DMS153 treated with DMSO at 0.1 percent for 48 hours (cell line): ENCODE results near the gene BCL2L11.
A peak's percentile ranks its signal among the peaks of the same experiment; 100 is the strongest.

ENCODE experiments used
- DNase-seq: peaks from one replicate; lab custom pipeline; 2025; ENCODE audit not compliant: unreplicated experiment; lab: John Stamatoyannopoulos, UW

Gene BCL2L11

DNA sequence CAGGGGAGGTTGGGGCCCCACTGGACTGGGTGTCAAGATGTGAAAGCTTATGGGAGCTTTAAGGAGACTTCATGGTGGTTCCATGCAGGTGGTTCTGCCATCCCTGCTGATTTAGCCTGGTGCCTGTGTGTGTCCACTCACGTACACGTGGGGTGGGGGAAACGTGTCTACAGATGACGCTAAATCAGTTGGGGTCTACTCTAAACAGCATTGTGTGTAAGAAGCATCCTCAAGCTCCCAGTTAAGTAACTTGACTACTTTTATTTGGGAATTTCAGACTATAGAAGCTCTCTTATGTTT is 47.1 kb downstream of the BCL2L11 start:
- DNase-seq, result no peak

DNA sequence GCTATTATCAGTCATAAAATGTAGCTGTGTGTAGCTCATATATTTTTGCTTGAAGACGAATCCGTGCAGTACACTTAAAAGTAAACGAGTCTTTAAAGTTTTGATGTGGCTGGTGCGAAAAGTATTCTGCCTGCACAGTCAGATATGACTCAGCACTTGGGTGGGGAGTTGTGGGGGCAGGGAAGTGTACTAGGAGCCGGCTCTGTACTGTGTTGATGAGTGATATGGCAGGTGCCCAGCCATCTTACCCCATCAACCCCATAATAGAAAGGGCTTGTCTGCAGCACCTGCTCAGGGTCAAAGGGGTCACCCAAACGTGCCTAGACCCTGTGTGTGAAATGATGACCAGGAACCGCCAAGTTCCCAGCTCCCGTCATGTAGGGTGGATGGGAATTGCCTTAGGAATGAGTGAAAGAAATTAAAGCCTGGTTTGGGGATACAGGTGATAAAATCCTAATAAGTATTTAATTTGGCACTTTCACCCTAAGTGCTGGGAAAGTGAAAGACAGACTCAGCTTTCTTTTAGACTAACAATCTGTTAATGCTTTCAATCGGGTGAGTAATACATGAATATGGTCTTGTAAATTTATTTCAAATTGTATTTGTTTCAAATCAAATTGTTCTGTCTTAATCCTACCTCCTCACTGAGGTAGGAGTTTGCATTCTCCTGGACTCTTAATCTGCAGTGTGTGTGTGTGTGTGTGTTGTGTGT is 48.0 kb downstream of the BCL2L11 start:
- no peak for DNase-seq

DNA sequence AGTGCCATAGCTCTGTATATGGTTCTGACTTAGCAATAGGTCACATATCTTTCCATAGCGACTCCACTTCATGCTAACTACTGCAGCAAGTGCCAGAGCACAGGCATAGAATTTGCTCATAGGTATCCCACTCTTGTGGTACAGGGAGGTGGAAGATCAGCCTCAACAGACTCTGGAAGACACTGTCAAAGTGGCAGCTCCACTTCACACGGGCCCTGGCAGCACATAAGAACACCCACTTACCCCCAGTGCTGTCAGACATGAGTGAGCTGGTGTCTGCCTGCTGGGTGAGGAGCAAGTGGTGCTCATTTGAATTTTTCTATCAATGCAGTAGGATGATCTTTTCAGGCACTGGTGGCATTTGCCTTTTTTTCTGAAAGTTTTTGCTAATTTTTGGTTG is 48.6 kb downstream of the BCL2L11 start:
- no peak for DNase-seq

DNA sequence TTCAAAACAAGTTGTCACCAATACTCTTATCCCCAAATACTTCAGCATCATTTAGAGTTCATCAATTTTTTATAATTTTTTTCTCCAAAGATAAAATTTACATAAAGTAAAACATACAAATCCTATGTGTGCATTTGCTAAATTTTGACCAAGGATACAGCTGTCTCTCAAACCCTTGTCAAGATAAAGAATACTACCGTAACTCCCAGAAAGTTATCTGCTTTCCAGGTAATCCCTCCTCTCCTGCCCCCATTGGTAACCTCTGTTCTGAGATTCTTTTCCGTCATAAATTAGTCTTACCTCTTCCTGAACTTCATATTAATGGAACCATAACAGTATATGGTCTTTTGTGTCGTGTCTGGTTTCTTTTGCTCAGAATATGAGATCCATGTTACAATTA is 49.2 kb downstream of the BCL2L11 start:
- no peak for DNase-seq

DNA sequence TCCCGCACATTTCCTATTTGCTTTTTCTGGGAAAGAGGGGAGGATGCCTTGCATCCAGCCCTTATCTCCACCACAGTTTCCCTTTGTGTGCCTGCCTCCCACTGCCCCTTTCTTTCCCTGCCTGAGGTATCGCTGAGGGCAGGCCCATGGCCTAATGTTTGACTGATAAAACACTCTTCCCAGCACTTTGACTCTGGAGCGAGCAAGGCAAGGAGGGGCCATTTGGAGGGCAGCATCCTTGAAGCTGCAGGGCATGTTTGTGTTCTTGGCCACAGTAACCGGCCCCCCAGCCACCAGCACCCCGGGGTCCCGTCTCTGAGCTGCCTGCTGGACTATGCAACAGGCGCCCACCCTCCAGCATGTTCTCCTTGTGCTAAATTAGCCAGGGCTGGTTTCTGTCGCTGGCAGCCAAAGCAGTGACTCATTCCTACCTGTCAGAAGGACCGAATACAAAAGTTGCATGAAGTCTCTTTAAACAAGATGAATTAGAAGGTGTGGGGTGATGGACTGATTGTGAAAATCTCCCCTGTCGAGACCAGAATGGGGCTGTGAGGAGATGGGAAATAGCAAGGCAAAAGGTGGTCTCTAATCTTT is 50.7 kb downstream of the BCL2L11 start:
- DNase-seq, result no peak

DNA sequence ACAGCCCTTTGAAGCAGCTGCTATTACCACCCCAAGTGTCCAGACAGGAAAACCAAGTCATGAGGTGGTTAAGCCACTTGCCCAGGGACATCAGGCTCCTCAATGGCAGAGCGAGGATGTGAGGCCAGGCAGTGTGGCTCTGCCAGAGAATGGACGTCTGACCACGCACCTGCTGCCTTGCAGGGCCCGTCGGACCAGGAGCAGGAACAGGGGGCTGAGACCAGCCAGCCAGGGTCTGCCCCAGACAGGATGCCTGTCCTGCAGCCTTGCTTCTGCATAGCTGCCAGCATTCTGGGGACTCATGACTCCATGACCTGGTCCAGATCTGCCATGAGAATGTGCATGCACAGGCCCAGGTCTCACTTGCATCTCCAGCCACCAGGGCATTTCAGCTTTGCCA is 52.0 kb downstream of the BCL2L11 start:
- no peak for DNase-seq

DNA sequence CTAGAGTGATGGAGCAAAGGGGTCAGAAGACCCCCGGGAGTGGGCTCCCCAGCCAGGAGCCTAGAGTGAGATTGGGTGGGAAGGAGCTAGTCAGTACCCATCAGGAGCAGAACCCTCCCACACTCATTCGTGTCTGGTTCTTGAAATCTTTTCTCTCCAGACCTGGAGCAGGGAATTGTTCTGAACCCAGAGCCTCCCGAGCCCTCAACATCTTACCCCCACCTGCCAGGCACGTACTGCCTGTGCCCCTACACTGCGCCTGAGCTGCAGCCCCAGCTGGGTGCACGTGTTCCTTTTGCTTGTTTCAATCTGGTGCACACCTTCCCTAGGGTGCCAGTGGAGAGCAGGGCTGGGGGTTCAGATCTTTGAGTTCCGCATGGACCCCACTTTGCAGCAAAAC is 52.6 kb downstream of the BCL2L11 start:
- no peak for DNase-seq

DNA sequence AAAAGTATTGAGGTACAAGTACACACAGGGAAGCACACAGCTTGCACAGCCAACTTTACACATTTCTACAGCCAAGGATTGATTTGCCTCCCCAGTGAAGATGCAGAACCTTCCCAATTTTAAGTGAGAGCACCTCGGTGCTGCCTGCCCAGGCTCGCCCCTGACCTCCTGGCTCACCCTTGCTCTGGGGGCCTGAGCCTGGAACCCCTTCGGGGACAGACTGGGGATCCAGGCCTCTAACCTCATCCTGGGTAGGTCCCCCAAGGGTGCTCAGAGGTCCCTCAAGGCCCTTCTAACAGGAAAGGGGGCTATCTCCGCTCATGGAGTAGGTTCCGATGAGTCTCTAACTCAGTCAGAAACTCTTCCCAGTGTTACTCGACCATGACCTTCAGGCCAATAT is 53.1 kb downstream of the BCL2L11 start:
- no peak for DNase-seq

DNA sequence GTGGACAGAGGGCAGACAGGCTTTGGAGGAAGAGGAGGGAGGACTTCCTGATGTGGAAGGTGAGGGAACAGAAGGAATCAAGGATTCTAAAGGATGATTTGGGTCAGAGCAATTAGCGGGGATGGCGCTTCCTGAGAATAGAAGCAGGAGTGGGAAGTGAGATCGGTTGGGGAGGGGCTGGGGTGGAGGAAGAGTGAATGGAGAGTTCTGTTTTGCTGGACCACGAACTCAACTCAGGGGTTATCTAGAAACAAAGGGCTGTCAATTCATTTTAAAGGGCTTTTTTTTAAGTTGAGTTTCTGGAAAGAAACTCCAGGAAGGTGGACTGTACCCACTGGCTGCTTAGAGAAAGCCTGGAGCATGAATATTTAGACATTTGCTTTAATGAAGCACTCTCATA is 54.9 kb downstream of the BCL2L11 start:
- DNase-seq, result no peak

DNA sequence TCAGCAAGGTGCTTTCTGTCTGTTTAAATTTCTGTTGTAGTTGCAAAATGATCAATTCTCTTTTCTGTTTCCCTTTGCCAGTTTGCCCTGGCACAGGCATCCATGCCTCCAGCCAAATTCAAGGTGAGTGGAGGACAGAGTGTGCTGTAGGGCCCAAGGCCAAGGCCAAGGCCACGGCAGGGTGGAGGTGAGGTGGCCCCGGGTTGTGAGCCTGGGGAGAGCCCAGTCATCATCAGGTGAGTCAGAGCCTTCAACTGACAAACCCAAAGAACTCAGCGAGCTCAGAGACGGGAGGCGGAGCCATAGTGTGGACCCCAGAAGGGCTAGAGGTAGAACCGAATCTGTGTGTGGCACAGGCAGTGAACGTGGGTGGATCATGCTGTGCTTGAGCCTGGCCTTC is 55.7 kb downstream of the BCL2L11 start:
- DNase-seq, result no peak

DNA sequence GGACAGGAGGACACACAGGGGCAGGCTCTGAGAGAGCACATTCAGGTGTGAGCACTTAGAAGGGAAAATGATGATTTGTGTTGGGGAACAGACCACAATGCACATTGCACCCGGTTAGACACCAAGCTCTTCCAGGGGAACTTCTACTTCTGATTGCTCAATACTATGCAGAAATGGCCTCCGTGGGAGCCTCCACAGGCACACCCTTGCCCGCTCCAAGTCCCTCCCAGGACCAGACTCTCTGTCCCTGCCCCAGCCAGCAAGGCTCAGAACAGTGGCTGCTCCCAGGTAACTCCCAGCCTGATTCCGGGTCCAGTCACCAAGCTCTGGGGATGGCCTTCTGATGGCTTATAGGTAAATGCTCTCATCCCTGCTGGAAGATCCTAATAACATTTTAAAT is 56.2 kb downstream of the BCL2L11 start:
- no peak for DNase-seq

DNA sequence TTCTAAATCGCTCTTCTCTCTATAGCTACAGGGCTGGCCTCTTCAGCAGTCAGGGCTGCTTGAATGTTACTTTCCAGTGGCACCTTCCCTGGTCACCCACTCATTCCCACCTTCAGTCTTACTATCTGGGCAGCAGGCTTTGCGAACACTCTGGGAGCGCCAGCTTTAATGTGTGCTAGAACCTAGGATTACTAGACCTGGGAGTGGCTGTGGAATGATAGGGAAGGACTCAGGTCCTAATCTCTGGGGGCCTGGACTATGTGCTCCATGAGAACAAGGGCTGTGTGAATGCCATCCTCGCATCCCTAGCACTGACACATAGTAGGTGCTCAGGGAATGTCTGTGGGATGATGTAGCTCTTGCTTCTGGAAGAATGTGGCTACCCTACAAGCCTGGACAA is 57.6 kb downstream of the BCL2L11 start:
- DNase-seq, result no peak

DNA sequence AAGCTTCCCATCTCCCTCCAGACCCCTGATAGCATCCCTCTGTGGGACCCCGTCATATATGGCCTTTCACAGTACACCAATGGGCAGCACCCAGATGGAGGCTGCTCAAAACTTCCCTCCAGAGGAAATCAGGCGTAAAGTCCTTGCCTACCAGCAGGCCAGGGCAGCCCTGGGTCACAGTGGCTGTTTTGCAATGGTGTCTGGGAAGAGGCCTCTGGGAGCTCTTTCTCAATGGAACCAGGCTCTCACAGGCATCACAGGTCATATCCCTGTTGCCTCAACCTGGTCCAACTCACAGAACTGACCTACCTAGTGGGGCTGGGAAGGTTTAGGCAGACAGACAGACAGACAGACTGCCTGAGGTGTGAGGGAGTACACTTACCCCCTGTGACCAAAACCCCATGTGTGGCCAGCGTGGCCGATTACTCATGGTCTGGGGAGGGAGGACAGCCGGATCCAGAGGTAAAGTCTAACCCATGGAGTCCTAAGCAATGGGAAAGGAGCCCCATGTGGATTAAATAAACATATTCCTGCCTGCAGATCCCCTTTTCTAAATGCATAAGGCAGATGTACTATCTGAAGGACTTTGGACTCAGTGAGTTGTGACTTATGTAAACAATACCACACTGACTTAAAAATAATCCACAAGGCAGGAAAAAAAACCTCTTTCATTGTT is 58.2 kb downstream of the BCL2L11 start:
- DNase-seq, result no peak

DNA sequence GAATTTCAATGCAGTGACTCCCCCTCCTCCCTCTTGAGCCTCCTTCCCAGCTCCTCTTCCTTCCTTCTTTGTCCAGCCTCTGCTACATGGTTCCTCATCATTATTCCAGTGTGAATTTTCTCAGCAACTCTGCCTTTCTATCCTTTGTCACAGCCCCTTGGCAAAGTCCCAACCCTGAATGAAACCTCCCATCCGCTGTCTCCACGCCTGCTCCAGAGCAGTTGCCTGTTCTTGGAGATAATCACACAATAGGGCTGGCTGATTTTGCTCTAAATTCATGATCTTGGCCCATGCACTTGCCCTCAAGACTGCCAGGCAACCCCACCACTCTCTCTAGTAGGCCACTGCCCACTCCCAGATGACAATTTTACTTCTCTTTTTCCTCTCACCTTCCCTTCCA is 61.4 kb downstream of the BCL2L11 start:
- no peak for DNase-seq

DNA sequence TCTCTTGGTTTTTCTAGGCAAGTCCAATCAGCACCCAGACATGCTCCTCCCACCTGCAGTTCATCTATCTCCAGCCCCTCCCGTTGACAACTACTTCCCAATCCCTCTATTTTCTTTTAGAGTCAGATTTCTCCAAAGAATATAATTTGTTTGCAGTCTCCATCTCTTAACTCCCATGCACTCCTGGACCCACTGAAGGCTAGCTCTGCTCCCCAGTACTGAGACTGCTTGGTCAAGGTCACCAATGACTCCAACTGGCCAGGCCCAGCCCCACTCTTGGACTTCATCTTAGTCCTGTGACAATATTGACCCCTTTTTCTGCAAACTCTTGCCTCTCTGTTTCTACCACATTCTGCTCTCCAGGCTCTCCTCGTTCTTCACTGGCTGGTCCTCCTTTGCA is 62.0 kb downstream of the BCL2L11 start:
- DNase-seq, result no peak

DNA sequence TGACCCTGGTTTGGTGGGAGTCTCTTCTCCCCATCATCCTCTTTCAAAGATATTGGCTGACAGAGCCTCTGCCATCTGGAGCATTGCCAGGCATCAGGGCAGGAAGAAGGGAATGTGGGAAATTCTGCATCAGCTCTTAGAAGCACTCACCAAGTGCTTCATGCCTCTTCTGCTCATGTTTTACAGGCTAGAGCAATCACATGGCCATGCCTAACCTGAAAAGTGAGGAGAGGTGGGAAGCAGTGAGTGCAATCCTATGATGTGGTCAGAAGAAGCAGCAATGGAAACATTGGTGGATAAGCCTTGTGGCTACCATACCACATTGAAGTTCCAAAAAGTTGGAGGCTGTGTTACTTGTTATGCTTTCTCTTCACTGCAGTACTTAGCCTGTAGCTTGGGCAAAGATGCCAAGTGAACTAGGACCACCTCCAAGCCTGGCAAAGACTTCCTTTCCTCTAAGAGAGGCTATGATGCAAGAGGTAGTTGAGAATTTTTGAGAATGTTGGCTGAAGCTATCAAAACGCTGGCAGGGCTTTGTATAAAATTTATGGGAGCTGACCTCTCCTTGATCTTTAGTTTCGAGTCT is 64.1 kb downstream of the BCL2L11 start:
- DNase-seq, result no peak

DNA sequence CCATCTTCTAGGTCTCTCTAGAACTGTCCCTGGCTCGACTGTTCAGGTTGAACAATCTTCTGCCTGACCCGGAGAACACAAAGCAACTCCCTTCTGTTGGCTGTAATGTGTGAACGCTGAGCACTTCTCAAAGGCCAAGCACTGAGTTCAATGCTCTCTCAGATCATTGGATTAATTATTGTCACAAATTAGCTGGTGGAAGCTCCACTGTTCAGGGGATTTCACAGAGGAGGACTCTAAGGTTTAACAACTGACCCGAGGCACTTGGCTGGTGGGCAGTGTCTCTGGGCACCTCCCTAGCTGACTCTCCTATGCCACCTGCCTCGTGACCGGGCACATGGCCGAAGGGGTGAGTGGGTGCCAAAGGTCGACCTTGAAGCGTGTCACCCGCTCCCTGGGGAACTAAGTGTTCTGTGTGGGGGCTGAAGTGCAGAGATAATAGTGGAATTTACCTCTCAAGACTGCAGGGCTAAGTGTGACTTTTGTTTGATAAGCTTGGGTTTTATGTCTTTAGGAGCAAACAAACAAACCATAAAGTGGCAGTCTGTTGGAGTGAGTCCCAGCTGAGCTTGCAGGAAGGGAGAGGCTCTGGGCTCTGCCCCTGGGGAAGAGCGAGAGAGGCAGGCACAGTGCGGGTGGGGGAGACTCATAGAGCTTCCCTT is 64.8 kb downstream of the BCL2L11 start:
- peak; percentile 51 for DNase-seq

DNA sequence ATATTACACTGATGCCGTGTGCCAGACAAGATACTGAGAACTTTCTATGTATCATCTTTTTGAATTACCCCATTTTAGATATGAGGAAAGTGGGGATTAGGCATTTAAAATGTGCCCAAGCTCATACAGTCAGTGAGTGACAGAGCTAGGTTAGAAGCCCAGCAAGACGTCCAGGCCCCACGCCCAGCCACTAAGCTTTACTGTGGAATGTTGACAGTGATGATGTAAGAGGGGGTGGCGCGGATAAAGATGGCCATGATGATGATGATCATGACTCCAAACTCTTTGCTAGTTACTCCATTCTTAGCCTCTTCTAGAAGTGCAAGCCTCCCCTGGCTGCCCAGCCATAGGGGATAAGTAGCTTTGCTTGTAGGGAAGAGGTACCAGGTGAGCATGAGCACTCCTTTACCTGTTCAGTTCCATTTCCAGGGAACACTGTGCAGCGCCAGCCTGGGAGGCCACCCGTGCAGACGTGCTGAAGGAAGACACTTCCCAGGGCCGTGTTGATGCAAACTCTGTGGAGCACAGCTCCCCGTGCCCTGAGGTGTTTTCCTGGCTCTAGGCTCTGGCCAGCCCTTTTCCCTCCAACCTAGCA is 65.5 kb downstream of the BCL2L11 start:
- DNase-seq, result no peak

DNA sequence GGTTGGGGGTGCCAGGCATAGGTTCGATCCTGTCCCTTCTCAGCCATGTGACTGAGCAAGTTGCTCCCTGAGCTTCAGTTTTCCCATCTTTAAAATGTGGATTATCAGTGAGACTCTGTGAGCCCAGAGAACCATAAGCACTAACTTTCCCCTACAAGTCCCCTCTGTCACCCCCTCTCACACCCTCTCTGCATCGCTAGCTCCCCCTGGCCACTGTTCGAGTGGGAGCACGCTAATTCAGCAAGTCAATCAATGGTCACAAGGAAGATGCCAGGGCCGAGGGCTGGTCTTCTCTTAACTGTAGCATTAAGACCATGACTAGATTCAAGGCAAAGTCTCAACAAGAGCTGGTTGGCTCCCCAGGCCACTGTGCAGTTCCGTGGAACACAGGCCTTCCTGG is 66.2 kb downstream of the BCL2L11 start:
- no peak for DNase-seq

DNA sequence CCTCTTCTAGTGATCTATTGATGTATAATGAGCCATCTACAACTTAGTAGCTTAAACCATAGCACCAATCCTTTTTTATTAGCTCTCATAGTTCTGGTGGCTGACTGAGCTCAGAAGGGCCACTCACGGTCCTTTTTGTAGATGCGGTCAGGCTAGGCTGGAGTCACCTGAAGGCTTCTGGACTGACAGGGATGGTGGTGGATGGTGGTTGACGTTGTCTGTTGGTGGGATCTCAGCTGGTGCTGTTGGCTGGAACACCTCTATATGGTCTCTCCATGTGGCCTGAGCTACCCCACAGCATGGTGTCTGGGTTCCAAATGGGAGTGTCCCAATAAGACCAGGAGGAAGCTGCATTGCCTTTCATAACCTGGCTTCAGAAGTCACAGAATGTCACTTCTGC is 68.0 kb downstream of the BCL2L11 start:
- no peak for DNase-seq

DNA sequence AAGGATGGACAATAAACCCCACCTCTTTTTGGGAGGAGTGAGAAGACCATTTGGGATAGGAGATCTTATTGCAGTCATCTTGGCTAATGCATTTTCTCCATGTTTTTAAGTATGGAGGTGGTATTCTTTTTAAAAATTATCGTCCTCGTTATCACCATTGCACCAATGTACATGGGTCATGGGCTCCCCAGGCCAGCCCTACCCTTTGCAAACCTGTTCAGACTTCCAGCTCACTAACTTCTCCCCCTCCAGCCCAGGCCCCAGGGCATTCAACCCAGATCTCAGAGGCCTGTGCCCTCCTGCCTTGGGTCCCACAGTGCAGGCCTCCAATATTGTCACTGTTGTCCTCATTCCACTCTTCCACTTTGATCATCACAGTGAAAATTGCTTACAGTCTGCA is 68.4 kb downstream of the BCL2L11 start:
- no peak for DNase-seq
